NT2/D1 (cell line): ENCODE measurements around the gene ZDHHC4.
A peak's percentile ranks its signal among the peaks of the same experiment; 100 is the strongest.

ENCODE experiments used
- DNase-seq: peaks from one replicate; pipeline ENCODE4 v3.0.0-alpha.2; 2011; ENCODE audit warnings: low read depth, low spot score
- H3K27me3 ChIP-seq: 2 replicates; pipeline ENCODE4 v1.6.0; 2011; ENCODE audit warnings: mild to moderate bottlenecking; ENCODE audit not compliant: insufficient read length, insufficient read depth
- H3K36me3 ChIP-seq: 2 replicates; pipeline ENCODE4 v1.6.1; 2011; ENCODE audit warnings: mild to moderate bottlenecking, low read length, mixed read lengths; ENCODE audit not compliant: insufficient read depth, insufficient read length
- H3K4me1 ChIP-seq: 2 replicates; pipeline ENCODE4 v1.5.1; 2011; ENCODE audit not compliant: insufficient read depth, insufficient read length
- H3K4me3 ChIP-seq: 2 replicates; pipeline ENCODE4 v1.5.1; 2011; ENCODE audit warnings: low read depth; ENCODE audit not compliant: insufficient read length
- H3K9ac ChIP-seq: 2 replicates; pipeline ENCODE4 v1.6.0; 2011; ENCODE audit warnings: low read depth; ENCODE audit not compliant: insufficient read length
- H3K9me3 ChIP-seq: 2 replicates; pipeline ENCODE4 v1.5.1; 2011; ENCODE audit warnings: mild to moderate bottlenecking, low read length; ENCODE audit not compliant: insufficient read depth
- SUZ12 ChIP-seq: IDR thresholded peaks from 2 replicates; pipeline ENCODE4 v1.6.1; 2011; ENCODE audit not compliant: insufficient read length, insufficient read depth; ENCODE audit errors: extremely low read depth
- YY1 ChIP-seq: IDR thresholded peaks from 2 replicates; pipeline ENCODE4 v1.6.1; 2011; ENCODE audit not compliant: insufficient read length, insufficient read depth
- ZNF274 ChIP-seq: IDR thresholded peaks from 2 replicates; pipeline ENCODE4 v1.6.1; 2011; ENCODE audit warnings: mild to moderate bottlenecking, low read depth, low read length

Gene ZDHHC4

DNA sequence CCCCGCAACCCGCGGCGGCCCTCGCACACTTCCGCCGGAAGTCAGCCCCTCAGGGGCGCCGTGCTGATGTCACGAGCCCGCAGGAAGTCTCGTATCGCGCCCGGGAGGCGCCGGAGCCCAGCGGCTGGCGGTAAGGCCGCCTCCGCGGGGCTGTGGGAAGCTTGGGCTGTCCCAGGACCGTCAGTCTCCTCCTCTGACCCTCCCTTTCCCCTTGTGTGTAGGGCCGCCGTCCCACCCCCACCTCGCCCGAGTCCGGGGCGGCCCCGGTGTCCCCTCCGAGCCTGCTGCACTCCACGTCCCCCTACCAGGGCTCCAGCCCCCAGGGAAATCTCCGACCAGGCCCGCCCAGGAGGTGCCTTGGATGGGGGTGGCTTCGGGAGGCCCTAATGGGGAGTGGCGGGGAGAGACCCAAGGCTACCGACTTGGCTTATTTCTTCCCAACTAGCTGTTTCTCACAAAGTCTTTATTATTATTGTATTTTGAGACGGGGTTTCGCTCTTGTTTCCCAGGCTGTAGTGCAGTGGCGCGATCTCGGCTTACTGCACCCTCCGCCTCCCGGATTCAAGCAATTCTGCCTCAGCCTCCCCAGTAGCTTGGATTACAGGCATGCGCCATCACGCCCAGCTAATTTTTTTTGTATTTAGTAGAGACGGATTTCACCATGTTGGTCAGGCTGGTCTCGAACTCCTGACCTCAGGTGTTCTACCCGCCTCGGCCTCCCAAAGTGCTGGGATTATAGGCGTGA is at the start of gene ZDHHC4:
Gene ZDHHC4, plus strand, starts transcription at position 86 of the 745 bp plus-strand sequence. CDS start 3,108 bp downstream, outside the sequence.
- TF ChIP-seq SUZ12 (no peak), ZNF274 (no peak), YY1 (no peak)
- Histone ChIP-seq H3K4me3 (peak within 1 kb of the TSS; percentile 70), H3K9me3 (no peaks in the 10 kb centered on the region), H3K9ac (peak within 1 kb of the TSS; percentile 82), H3K4me1 (peaks cover 7% of the 10 kb centered on the region), H3K27me3 (no peaks in the 10 kb centered on the region), H3K36me3 (peaks cover 24% of the 10 kb centered on the region)
- peak; percentile 80 for DNase-seq

DNA sequence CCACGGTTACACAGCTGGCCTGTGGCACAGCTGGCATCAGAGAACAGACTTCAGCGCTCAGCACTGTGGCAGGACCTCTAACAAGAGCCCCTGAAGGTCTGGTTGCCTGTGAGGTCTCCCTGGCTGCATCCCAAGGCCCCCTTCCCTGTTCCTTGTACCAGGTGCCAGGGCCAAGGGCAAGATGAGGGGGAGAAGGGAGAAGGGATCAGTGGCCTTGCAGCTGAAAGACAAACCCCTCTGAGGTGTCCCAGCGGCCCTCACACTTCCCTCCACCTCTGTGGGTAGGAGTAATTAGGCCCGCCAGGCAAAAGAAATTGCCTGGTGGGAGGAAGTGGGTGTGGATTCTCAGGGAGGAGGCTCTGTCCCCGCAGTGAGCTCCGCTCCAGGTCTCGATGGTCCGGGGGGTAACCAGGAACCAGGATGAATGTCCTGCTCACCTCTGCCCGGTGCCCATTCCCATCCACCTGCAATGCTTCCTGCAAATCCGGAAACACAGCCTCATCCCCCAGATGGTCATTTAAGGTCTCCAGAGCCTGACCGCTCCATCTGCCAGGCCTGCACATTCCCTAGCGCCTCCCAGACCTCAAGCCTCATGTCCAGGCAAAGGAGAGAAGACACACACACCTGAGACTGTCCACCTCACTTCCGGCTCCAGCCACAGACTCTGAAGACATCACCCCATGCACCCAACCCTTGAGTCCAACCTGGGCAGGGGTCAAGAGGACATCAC is 48.7 kb upstream of the ZDHHC4 start:
- Histone ChIP-seq H3K36me3 (no peaks in the 10 kb centered on the region), H3K4me1 (peaks cover 21% of the 10 kb centered on the region), H3K27me3 (peaks cover 57% of the 10 kb centered on the region), H3K4me3 (no peak overlapping the region), H3K9me3 (no peaks in the 10 kb centered on the region), H3K9ac (peak overlapping the region; percentile 32)
- TF ChIP-seq ZNF274, result no peak
- no peak for DNase-seq

DNA sequence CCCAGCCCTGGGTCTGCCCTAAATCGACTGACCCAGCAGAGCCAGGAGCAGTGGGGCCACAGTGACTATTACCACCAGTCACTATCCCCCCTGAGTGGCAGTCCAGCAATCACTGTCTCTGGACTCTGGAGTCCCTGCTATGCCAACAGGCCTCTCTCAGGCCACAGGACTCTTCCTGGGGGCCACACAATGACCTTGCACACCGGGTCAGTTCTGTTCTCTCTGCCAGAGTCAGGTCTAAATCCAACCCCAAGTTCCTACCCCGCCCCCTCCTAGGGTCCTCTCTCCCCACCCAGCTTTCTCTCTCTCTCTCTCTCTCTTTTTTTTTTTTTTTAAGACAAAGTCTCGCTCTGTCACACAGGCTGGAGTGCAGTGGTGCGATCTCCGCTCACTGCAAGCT is 47.6 kb upstream of the ZDHHC4 start:
- no peaks in the 10 kb centered on the region for H3K36me3 ChIP-seq
- peak overlapping the region; percentile 69 for H3K9ac ChIP-seq
- H3K27me3 ChIP-seq, result peaks cover 64% of the 10 kb centered on the region
- peaks cover 21% of the 10 kb centered on the region for H3K4me1 ChIP-seq
- DNase-seq, result no peak
- peak overlapping the region; percentile 84 for H3K4me3 ChIP-seq
- TF ChIP-seq SUZ12, result no peak
- no peak for TF ChIP-seq YY1
- TF ChIP-seq ZNF274, result no peak
- no peaks in the 10 kb centered on the region for H3K9me3 ChIP-seq

DNA sequence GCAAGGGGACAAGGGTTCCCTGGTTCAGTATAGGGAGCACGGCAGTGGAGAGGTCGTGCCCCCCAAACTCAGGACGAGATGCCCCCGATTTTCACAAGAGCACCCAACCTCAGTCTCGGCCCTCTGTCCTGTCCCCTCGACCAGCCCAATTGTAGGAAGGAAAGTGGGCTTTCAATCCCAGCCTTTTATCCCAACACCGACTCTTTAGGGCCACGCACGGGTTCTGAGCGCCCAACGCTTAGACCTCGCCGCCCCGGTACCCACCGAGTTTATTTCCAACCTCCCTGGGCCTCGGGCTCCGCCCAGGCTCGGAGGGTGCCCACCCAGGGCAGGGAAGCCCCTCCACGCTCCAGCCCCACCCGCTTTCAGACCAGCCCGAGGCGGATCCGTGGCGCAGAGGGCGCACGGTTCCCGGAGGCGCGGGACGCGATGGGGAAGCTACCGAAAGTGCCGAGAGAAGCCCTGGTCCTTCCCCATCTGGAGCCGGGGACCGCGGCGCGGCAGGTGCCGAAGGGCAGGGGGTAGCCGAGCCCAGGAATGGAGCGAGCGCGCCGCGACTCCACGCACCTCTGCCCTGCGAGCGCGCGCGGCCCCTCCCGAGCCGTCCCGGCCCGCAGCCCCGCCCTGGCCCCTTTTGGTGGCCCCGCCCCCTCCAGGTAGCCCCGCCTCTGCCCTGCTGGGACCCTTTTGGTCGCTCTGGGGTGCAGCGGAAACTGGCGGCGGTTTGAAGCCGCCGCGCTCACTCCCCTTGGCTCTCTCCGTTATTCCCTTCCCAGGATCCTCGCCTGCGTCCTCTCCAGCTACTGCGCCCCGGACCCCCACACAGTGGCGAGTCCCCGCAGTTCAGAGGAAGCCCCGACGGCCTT is 46.4 kb upstream of the ZDHHC4 start:
- Histone ChIP-seq H3K36me3 (no peaks in the 10 kb centered on the region), H3K9ac (peak overlapping the region; percentile 83), H3K4me1 (peaks cover 23% of the 10 kb centered on the region), H3K9me3 (no peaks in the 10 kb centered on the region), H3K27me3 (peaks cover 68% of the 10 kb centered on the region), H3K4me3 (peak overlapping the region; percentile 84)
- no peak for DNase-seq
- TF ChIP-seq YY1, result no peak
- TF ChIP-seq SUZ12, result no peak
- TF ChIP-seq ZNF274, result no peak

DNA sequence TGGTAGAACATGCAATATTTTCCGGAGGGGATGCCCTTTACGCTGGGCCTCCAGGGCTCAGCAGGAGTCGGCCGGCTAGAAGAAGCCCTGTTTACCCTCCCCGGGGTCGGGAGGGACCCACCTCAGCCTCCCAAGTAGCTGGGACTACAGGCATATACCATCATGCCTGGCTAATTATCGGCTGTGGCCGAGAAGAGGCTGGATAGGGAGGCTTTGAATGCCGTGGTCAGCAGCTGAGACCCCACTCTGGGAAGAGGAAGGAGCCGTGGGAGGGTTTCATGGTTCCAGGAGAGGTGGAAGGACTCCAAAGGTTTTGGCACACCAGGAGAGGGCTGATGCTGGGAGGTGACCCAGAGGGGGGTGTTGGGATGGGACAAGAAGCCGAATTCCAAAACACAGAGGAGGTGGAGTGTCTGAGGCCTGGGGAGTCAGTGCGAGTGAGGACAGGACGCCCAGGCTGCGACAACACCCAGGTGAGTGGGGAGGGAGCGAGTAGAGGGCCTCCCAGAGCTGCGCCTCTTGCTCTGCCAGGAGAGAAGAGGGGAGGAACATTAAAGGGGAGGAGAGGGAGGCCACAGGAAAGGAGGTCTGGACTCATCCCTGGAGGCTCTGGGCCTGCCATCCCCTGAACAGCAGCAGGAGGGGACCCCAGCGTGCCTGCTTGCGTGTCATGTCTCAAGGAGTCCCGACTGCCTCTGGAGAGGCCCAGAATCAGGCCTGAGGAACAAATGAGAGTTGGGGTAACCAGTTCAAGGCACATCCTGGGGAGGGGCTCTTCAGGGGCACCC is 45.6 kb upstream of the ZDHHC4 start:
- H3K9me3 ChIP-seq, result no peaks in the 10 kb centered on the region
- peaks cover 26% of the 10 kb centered on the region for H3K4me1 ChIP-seq
- no peak for DNase-seq
- peak overlapping the region; percentile 84 for H3K4me3 ChIP-seq
- peak overlapping the region; percentile 83 for H3K9ac ChIP-seq
- peaks cover 70% of the 10 kb centered on the region for H3K27me3 ChIP-seq
- no peaks in the 10 kb centered on the region for H3K36me3 ChIP-seq
- TF ChIP-seq SUZ12 (no peak), ZNF274 (no peak), YY1 (no peak)

DNA sequence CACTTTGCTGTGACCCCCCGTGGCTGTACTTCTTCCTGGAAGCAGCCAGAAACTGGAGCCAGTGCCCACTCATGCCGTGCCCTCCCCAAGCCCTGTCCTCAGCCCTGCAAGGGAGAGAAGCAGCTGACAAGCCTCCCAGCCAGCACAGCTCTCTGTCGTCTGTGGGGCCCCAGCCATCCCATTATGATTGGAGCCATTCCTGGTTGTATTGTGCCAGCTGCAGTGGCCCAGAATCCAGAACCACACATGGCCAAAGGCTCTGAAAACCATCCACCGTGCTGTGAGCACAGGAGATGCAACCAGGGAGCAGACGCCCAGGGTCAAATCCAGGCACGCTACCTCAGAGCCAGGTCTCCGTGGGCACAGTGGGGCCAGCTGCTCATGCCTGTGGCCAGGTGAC is 44.7 kb upstream of the ZDHHC4 start:
- H3K27me3 ChIP-seq, result peaks cover 62% of the 10 kb centered on the region
- H3K9ac ChIP-seq, result no peak overlapping the region
- no peaks in the 10 kb centered on the region for H3K9me3 ChIP-seq
- no peak overlapping the region for H3K4me3 ChIP-seq
- TF ChIP-seq ZNF274 (no peak), SUZ12 (no peak), YY1 (no peak)
- H3K4me1 ChIP-seq, result peaks cover 24% of the 10 kb centered on the region
- no peak for DNase-seq
- no peaks in the 10 kb centered on the region for H3K36me3 ChIP-seq
